ENCODE measurements around the gene YTHDF1. TPM values are rescaled to one million over a fixed set of nuclear protein-coding genes. Genes with fewer than 3 reads are reported as not detected.

The YTHDF1 gene
- total and polyA plus RNA-seq, 2 donors (not counting 1 experiment from before 2014, with no cell fraction given), result 25.3 to 40.5 TPM

DNA sequence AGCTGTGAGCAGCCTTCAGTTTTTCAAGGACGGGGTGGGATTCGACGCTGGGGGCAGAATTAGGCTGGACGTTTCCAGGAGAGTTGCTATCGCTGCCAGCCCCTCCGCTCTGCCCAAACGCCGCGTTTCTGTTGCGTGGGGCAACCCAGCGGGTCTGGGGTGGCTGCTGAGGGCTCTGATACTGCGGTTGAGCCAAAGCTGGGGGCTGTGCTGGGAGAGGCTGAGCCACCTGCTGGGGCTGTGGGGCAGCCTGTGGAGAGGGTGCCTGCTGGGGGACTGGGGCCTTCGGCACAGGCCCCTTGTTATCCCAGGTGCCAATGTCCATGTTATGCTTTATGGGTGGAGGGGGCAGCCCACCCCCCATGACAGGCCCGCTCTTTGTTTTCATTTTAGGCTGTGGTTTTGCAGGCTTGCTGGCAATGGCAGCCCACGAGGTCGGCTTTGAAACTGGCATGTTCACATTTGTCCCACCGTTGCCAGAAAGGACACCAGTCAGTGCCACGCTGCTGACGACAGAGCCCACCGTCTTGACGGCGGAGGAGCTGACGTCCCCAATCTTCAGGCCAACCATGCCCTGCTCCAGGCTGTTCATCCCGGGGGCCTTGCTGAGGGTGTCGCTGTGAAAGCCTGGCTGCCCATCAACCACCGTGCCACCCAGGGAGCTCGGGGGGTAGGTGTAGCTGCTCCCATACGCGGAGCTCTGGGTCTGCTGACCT lies 13.0 kb downstream of the YTHDF1 start:
- H3K4me1 Mint-ChIP-seq, result peaks cover 9% of the 10 kb centered on the region
- Histone ChIP-seq H3K4me3 (ENCODE audit: control extremely low read depth in 1 of 5, extremely low read depth in 1 of 5, insufficient read depth in 1 of 5, low read depth in 2 of 5, low read length in 4 of 5) (no peak overlapping the region), H3K27ac (ENCODE audit: low read length in 2 of 2) (no peak overlapping the region), H3K9me3 (ENCODE audit: control extremely low read depth in 1 of 3, control insufficient read depth in 2 of 3, insufficient read depth in 1 of 3, low read length in 2 of 3) (no peaks in the 10 kb centered on the region), H3K27me3 (replicated peaks in 1 of 4; ENCODE audit: control extremely low read depth in 1 of 4, control insufficient read depth in 3 of 4, insufficient read depth in 4 of 4, low read length in 3 of 4) (no peaks in the 10 kb centered on the region), H3K79me2 (ENCODE audit: control insufficient read depth, insufficient read depth, low read length) (peaks cover 95% of the 10 kb centered on the region), H3K4me2 (replicated peaks; ENCODE audit: low read depth, low read length, poor library complexity, severe bottlenecking) (no peak overlapping the region), H3K9ac (ENCODE audit: low read length) (no peak overlapping the region), H4K20me1 (ENCODE audit: control insufficient read depth, insufficient read depth, low read length, poor library complexity, severe bottlenecking) (peaks cover 92% of the 10 kb centered on the region), H3K4me1 (ENCODE audit: control insufficient read depth in 2 of 2, insufficient read depth in 2 of 2, low read length in 2 of 2) (no peaks in the 10 kb centered on the region), H3K36me3 (replicated peaks in 1 of 2; ENCODE audit: control extremely low read depth in 1 of 2, control insufficient read depth in 1 of 2, extremely low read depth in 1 of 2, insufficient read depth in 2 of 2, low read length in 1 of 2) (peaks cover 0 to 53% of the 10 kb centered on the region in 2 experiments), H2AFZ (ENCODE audit: insufficient read depth, low read depth, low read length, poor library complexity, severe bottlenecking) (no peak overlapping the region)
- DNase-seq (no peak), ATAC-seq (ENCODE audit: low read depth) (no peak)
- no peaks in the 10 kb centered on the region for H3K27me3 Mint-ChIP-seq
- intact Hi-C loops (cut with micrococcal nuclease), result no loop called here
- no peak overlapping the region for H3K4me3 Mint-ChIP-seq
- TF ChIP-seq, protein P1, sequence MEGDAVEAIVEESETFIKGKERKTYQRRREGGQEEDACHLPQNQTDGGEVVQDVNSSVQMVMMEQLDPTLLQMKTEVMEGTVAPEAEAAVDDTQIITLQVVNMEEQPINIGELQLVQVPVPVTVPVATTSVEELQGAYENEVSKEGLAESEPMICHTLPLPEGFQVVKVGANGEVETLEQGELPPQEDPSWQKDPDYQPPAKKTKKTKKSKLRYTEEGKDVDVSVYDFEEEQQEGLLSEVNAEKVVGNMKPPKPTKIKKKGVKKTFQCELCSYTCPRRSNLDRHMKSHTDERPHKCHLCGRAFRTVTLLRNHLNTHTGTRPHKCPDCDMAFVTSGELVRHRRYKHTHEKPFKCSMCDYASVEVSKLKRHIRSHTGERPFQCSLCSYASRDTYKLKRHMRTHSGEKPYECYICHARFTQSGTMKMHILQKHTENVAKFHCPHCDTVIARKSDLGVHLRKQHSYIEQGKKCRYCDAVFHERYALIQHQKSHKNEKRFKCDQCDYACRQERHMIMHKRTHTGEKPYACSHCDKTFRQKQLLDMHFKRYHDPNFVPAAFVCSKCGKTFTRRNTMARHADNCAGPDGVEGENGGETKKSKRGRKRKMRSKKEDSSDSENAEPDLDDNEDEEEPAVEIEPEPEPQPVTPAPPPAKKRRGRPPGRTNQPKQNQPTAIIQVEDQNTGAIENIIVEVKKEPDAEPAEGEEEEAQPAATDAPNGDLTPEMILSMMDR (IDR thresholded peaks at IDR 0.05), result no peak
- TF ChIP-seq EZH2 (IDR thresholded peaks at IDR 0.05; ENCODE audit: borderline replicate concordance, insufficient read depth, low read depth, low read length, poor library complexity, severe bottlenecking), result no peak
- WGBS (ENCODE audit: insufficient coverage), result 98% methylated on average over 29 of the region's 29 CpGs
- no peaks in the 10 kb centered on the region for H3K9me3 Mint-ChIP-seq (ENCODE audit: insufficient read depth)
- H3K27ac Mint-ChIP-seq, result no peak overlapping the region
- ChIA-PET CTCF (interaction anchor here (2.3 kb wide), 1 partner anchor 21 kb away, joined by 7 read pairs; no protein-coding TSS in a partner anchor), POLR2A (no interaction called here)

DNA sequence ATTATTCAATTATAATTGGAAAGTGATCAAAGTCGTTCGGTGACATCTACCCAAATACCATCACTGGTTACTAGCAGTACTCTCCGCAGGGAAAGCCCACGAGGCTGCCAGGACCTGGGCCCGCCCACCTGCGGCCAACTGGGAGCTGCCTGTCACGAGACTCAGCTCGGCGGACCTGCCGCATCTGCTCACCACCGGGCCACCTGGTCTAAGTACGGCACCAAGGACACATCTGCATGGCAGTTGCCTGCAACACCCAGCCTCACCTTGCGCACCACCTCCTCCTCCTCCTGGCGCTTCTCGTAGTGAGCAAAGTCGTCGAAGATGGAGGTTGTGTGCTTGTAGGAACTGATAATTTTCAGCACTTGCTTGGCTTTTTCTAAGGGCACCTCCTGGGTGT lies 13.9 kb downstream of the YTHDF1 start:
- Histone ChIP-seq H3K4me3 (ENCODE audit: control extremely low read depth in 1 of 5, extremely low read depth in 1 of 5, insufficient read depth in 1 of 5, low read depth in 2 of 5, low read length in 4 of 5) (no peak overlapping the region), H3K27me3 (replicated peaks in 1 of 4; ENCODE audit: control extremely low read depth in 1 of 4, control insufficient read depth in 3 of 4, insufficient read depth in 4 of 4, low read length in 3 of 4) (no peaks in the 10 kb centered on the region), H3K36me3 (replicated peaks in 1 of 2; ENCODE audit: control extremely low read depth in 1 of 2, control insufficient read depth in 1 of 2, extremely low read depth in 1 of 2, insufficient read depth in 2 of 2, low read length in 1 of 2) (peaks cover 0 to 53% of the 10 kb centered on the region in 2 experiments), H3K27ac (ENCODE audit: low read length in 2 of 2) (no peak overlapping the region), H3K9me3 (ENCODE audit: control extremely low read depth in 1 of 3, control insufficient read depth in 2 of 3, insufficient read depth in 1 of 3, low read length in 2 of 3) (no peaks in the 10 kb centered on the region), H3K4me1 (ENCODE audit: control insufficient read depth in 2 of 2, insufficient read depth in 2 of 2, low read length in 2 of 2) (no peaks in the 10 kb centered on the region), H3K79me2 (ENCODE audit: control insufficient read depth, insufficient read depth, low read length) (peaks cover 92% of the 10 kb centered on the region), H3K4me2 (replicated peaks; ENCODE audit: low read depth, low read length, poor library complexity, severe bottlenecking) (no peak overlapping the region), H3K9ac (ENCODE audit: low read length) (no peak overlapping the region), H2AFZ (ENCODE audit: insufficient read depth, low read depth, low read length, poor library complexity, severe bottlenecking) (no peak overlapping the region), H4K20me1 (ENCODE audit: control insufficient read depth, insufficient read depth, low read length, poor library complexity, severe bottlenecking) (peaks cover 92% of the 10 kb centered on the region)
- ChIA-PET POLR2A (no interaction called here), CTCF (no interaction called here)
- H3K9me3 Mint-ChIP-seq (ENCODE audit: insufficient read depth), result no peaks in the 10 kb centered on the region
- DNase-seq (no peak), ATAC-seq (ENCODE audit: low read depth) (no peak)
- intact Hi-C loops (cut with micrococcal nuclease), result no loop called here
- no peaks in the 10 kb centered on the region for H3K27me3 Mint-ChIP-seq
- 96% methylated on average over 12 of the region's 17 CpGs for WGBS (ENCODE audit: insufficient coverage)
- peaks cover 9% of the 10 kb centered on the region for H3K4me1 Mint-ChIP-seq
- TF ChIP-seq, protein P1 (IDR thresholded peaks at IDR 0.05), result no peak
- TF ChIP-seq EZH2 (IDR thresholded peaks at IDR 0.05; ENCODE audit: borderline replicate concordance, insufficient read depth, low read depth, low read length, poor library complexity, severe bottlenecking), result no peak
- no peak overlapping the region for H3K27ac Mint-ChIP-seq
- no peak overlapping the region for H3K4me3 Mint-ChIP-seq
